ENCODE data around the gene ROBO1.
"Not testable (repeated sequence)": the region's sequence is repeated elsewhere in the genome, so short reads cannot be mapped to it uniquely, and the experiment has no call there.

The ROBO1 gene

GRCh38 chr3:78690766-78691165, 1077.0 kb downstream of the ROBO1 start:
- no peak for DNase-seq (ENCODE audit: low read depth)

GRCh38 chr3:78689378-78689777, 1078.4 kb downstream of the ROBO1 start:
- no peak for DNase-seq (ENCODE audit: low read depth)

- no peak for DNase-seq (ENCODE audit: low read depth)
Observed at GRCh38 chr3:78687520-78687919, 1080.3 kb downstream of the ROBO1 start.

- DNase-seq (ENCODE audit: low read depth), result no peak
Observed at GRCh38 chr3:78683284-78683683, 1084.5 kb downstream of the ROBO1 start.

GRCh38 chr3:78675119-78675805, 1092.5 kb downstream of the ROBO1 start:
- DNase-seq (ENCODE audit: low read depth), result not testable (repeated sequence)

GRCh38 chr3:78670746-78671145, 1097.1 kb downstream of the ROBO1 start:
- no peak for DNase-seq (ENCODE audit: low read depth)

GRCh38 chr3:78670094-78670493, 1097.7 kb downstream of the ROBO1 start:
- no peak for DNase-seq (ENCODE audit: low read depth)

GRCh38 chr3:78668302-78668701, 1099.5 kb downstream of the ROBO1 start:
- no peak for DNase-seq (ENCODE audit: low read depth)

GRCh38 chr3:78666470-78666800, 1101.4 kb downstream of the ROBO1 start:
- no peak for DNase-seq (ENCODE audit: low read depth)

- no peak for DNase-seq (ENCODE audit: low read depth)
Observed at GRCh38 chr3:78665776-78666469, 1101.9 kb downstream of the ROBO1 start.

GRCh38 chr3:78665101-78665500, 1102.7 kb downstream of the ROBO1 start:
- DNase-seq (ENCODE audit: low read depth), result no peak

- no peak for DNase-seq (ENCODE audit: low read depth)
Observed at GRCh38 chr3:78660957-78661356, 1106.8 kb downstream of the ROBO1 start.

GRCh38 chr3:78659386-78659987, 1108.3 kb downstream of the ROBO1 start:
- peak; percentile 8 for DNase-seq (ENCODE audit: low read depth)

- no peak for DNase-seq (ENCODE audit: low read depth)
Observed at GRCh38 chr3:78647726-78648125, 1120.1 kb downstream of the ROBO1 start.

GRCh38 chr3:78645628-78646310, 1122.0 kb downstream of the ROBO1 start:
- peak; percentile 26 for DNase-seq (ENCODE audit: low read depth)

- DNase-seq (ENCODE audit: low read depth), result no peak
Observed at GRCh38 chr3:78644847-78645246, 1123.0 kb downstream of the ROBO1 start.

GRCh38 chr3:78642226-78643035, 1125.4 kb downstream of the ROBO1 start:
- no peak for DNase-seq (ENCODE audit: low read depth)

GRCh38 chr3:78641703-78642102, 1126.1 kb downstream of the ROBO1 start:
- no peak for DNase-seq (ENCODE audit: low read depth)

GRCh38 chr3:78634316-78634715, 1133.5 kb downstream of the ROBO1 start:
- no peak for DNase-seq (ENCODE audit: low read depth)

- no peak for DNase-seq (ENCODE audit: low read depth)
Observed at GRCh38 chr3:78633626-78634025, 1134.2 kb downstream of the ROBO1 start.

GRCh38 chr3:78632925-78633553, 1134.8 kb downstream of the ROBO1 start:
- no peak for DNase-seq (ENCODE audit: low read depth)

GRCh38 chr3:78629544-78629943, 1138.3 kb downstream of the ROBO1 start:
- no peak for DNase-seq (ENCODE audit: low read depth)
